HG03060 (cell line): ENCODE measurements around the gene TMEM92.
"Not testable (repeated sequence)": the region's sequence is repeated elsewhere in the genome, so short reads cannot be mapped to it uniquely, and the experiment has no call there.

ENCODE experiments used
- ATAC-seq: cut with Tn5 transposase; IDR thresholded peaks from one replicate; pipeline ENCODE4 v1.9.1; 2021; ENCODE audit warnings: low read depth, moderate number of reproducible peaks; ENCODE audit not compliant: unreplicated experiment

The TMEM92 gene

DNA sequence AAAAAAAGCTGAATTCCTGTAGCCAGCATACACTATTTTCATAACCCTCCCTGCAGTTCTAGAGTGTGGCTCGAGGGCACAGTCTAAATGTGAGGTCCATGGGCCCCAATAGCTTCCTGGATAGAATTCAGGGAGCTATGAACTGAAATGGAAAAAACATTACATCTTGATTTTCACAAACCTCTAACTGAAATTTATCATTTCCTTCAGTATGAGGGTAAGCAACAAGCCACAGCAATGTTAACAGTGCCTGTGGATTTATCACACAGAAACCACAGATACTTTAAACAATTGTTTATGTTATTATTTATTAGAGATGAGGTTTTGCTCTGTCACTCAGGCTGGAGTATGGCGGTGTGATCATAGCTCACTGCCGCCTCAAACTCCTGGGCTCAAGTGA, 18.2 kb downstream of the TMEM92 start:
- ATAC-seq, result no peak

GRCh38 chr17:50295021-50295420, 20.8 kb downstream of the TMEM92 start:
- no peak for ATAC-seq

DNA sequence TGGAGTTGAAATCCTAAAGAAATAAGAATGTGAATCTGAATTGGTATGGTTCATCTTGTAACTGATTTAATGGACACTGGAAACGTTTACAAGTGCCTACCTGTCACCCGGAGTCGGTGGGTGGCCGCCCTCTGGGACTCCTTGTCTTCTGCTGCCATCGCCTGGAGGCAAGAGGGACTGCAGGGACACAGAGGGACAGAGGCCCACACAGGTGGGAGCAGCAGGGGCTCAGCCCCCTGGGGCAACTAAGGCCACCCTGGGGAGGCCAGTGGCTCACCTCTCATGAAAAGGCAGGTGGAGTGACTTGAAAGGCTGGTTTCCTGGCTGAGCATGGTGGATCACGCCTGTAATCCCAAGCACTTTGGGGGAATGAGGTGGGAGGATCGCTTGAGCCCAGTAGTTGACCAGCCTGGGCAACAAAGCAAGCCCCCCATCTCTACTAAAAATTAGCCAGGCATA, 23.2 kb downstream of the TMEM92 start:
- no peak for ATAC-seq

DNA sequence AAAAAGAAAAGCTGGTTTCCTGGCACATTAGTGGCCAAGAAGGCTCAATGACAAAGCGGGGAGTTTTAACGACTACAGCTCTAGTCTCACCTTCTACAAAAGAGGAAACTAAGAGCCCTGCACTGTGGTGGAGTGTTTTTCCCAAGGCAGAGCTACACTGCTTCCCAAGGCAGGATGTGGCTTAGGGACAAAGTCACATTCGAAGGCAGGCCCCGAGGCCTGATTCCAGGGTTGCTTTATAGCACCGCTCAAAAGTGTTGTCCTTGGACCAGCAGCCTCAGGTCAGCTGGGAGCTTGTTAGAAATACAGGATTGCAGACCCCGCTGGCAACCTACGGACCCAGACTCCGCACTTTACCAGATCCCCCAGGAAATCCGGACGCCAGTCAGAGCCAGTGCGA, 23.8 kb downstream of the TMEM92 start:
- ATAC-seq, result no peak

DNA sequence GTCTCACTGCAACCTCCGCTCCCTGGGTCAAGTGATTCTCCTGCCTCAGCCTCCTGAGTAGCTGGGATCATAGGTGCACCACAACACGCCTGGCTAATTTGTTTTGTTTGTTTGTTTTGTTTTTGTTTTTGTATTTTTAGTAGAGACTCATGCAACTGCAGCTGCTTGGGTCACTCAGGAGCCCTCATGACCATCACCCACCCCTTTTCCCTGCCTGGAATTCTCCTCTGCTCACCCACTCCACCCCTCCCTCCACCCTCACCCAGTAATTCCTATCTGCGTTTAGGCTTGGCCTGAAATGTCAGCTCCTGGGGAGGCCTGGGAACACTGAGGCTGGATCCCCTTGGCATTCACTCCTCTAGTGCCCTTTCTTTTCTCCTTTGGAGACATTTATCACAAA, 25.5 kb downstream of the TMEM92 start:
- no peak for ATAC-seq

DNA sequence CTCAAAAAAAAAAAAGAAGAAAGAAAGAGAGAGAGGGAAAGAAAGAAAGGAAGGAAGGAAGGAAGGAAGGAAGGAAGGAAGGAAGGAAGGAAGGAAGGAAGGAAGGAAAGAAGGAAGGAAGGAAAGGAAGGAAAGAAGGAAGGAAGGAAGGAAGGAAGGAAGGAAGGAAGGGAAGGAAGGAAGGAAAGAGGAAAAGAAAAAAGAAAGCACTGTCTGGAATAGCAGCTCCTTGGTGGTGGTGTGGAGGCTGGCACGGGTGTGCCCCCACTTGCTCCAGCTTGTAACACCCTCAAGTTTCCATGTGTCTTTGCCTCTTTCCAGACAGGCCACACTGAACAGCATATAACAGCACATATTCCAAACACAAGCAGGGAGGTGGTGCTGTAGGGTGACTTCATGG, 26.6 kb downstream of the TMEM92 start:
- not testable (repeated sequence) for ATAC-seq

DNA sequence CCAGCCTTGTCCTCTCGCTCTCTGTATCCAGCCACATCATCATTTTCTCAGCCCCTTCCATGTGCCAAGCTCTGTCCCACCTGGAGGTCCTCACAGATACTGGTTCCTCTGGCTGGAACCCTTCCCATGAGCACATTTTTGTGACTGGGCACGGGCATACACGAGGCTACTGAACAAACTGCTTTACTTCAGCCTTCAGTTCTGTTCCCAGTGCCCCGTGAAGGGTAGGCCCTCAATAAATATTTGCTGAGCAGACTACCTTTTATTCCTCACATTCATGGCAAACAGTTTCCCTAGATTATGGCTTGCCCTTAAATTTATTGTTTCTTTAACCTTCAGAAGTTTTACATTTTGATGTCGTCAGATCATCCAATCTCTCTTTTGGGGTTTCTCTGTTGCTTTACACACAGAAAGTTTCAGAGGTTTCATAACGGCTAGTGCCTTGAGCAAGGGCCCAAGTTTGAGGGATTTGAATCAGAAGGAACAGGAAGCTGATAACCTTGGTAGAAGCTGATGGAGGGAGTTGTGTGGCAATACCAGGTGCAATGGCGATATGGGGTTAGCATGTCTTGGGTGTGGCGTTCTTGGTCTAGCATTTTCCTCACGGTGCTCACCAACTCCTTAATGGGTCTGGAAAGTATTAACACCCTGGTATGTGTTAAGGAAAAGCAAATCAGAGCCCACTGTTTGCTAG, 27.8 kb downstream of the TMEM92 start:
- ATAC-seq, result no peak

GRCh38 chr17:50303051-50303450, 28.8 kb downstream of the TMEM92 start:
- no peak for ATAC-seq

DNA sequence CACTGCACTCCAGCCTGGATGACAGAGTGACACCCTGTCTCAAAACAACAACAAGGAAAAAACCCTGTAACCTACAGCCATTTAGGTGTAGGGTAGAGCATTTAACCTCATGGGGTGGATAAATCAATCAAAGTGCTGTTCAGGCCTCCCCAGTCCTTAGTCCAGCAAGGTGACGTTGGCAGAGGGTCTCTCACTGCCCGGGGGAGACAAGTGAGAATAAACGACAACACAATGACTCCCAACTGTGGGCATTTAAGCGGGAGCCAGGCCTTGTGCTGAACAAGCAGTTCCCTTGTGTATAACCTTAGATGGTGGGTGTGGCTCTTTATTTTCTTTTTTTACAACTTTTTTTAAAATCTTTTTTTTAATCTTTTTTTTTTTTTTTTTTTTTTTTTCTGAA, 29.3 kb downstream of the TMEM92 start:
- ATAC-seq, result no peak

- no peak for ATAC-seq
Observed at GRCh38 chr17:50304781-50305404, 30.6 kb downstream of the TMEM92 start.

GRCh38 chr17:50307654-50308053, 33.4 kb downstream of the TMEM92 start:
- ATAC-seq, result no peak

- no peak for ATAC-seq
Observed at GRCh38 chr17:50308666-50309065, 34.4 kb downstream of the TMEM92 start.

DNA sequence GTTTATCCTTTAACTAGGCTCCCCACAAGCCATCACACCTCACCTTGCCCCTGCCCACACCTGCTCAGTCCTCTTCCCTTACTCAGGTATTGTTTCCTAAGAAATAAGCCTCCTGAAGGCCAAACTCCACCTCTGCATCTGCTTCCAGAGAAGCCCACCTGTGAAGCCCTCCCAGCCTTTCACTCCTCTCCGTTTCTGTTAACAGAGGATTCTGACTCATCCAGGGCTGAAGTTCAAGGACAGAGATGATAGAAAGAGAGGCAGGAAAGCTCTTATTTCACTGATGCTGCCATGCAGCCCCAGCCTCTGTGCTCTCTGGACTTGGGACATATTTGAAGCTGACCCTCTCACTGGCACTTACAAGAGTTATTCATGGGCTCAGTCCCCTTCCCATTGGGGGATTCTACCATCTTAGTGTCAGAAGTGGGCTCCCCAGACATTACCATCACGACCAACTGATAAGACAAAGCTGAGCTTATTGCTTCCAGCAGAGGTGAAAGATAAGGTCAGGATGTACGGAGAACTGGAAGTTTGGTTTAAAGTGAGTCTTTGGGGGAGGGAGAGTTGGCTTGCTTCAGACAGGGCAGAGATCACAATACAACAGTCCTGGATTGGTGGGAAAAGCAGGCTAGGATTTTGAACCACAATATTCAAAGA, 36.3 kb downstream of the TMEM92 start:
- no peak for ATAC-seq

GRCh38 chr17:50311112-50311460, 36.8 kb downstream of the TMEM92 start:
- no peak for ATAC-seq

DNA sequence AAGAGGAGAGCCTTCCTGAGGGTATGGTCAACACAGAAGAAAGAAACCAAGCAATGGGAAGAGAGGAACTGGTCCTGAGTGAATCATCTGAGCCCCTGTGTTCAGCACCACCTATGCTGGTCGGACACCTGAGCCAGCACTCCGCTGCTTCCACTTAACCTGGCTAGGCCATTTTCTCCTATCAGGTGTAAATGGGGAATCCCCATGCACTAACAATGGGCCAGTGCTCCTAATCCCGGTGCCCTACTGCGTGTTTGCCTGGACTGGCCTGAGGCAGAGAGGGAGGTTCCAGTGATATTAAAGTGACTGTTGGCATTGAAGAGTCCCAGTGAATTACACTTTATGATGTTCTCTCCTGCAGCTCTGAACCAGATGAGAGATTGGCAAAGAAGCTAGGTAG, 37.2 kb downstream of the TMEM92 start:
- ATAC-seq, result no peak

- no peak for ATAC-seq
Observed at GRCh38 chr17:50312308-50312707, 38.0 kb downstream of the TMEM92 start.

DNA sequence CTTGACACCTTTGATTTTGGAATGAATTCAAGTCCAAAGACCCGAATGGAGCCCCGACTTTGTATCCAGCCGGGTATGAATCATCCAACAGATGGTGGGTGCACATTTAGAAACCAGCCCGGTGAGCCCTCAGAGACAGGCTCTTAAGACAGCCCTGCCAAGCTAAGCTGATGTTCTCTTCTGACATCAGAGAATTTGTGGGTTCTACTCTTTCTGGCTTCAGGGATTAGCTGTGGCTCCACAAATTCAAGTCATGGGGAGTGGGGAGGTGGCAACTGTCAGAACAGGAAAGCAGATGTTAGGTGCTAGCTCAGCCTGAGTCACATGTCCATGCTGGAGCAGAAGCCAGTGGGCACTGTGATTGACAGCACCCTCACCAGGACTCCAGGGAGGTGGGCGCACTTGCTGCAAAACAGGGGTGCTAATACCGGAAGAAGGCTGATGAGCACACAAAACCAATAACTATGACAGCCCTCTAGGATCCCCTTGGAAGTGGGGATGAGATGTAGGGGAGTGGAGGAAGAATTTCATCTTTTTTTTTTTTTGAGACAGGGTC, 40.3 kb downstream of the TMEM92 start:
- ATAC-seq, result no peak

DNA sequence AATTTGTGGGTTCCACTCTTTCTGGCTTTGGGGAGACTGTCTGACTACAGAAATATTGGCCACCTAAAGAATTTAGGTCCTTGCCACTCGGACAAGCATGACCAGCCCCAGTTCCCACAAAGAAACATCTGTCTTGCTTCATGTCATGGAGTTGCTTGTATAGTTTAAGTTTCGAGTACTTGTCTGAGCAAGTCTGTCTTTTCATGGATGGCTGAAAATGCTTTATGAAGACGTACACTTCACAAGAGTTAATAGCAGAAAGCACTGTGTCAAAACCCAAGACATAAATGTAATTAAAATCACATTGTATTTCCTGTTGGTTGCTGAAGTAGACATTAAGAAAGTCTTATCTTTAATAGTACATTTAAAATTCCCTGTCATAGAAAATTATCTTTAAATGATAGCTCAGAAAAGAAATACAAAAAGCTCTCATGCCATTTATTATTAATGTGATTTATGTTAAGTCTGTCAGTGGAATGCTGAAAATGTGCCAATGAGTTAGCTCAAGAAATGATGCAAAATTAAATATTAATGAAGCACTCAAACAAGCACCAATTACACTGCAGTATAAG, 41.8 kb downstream of the TMEM92 start:
- ATAC-seq, result no peak

DNA sequence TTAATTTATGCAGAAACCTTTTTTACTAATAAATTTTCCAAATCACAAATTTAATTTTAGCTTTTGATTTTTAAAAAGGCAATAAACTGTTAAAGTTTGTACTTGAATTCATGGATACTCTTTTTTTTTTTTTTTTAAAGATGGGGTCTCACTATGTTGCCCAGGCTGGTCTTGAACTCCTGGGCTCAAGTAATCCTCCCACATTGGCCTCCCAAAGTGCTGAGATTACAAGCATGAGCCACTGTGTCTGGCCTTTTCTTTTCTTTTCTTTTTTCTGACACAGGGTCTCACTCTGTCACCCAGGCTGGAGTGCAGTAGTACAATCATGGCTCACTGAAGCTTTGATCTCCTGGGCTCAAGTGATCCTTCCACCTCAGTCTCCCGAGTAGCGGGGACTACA, 42.4 kb downstream of the TMEM92 start:
- ATAC-seq, result not testable (repeated sequence)

GRCh38 chr17:50317121-50317520, 42.9 kb downstream of the TMEM92 start:
- ATAC-seq, result no peak
